ENCODE measurements around the gene EHD4.

EHD4 gene

DNA sequence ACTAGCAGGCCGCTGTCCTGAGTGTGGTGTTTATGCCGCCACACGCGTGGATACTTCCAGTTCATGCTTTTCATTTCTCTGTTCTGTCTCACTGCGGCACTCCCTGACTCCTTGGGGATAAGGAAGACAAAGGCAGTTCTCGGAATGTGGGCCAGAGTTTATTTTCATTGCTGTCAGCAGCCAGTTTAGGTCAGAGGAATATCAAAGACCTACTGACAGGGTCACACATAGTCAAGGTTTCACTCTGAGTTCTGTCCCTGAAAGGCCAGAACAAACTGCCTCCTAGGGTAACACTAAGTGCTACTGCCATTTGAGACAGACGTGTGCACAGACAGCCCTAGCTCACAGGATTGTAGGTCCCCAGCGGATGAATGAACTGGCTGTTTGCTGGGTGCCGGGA, 51.2 kb downstream of the EHD4 start:
- DNase-seq (ENCODE audit: low read depth) = no peak
- no peak overlapping the region for H3K4me3 ChIP-seq (ENCODE audit: low read depth, low read length)
- TF ChIP-seq, protein P1, sequence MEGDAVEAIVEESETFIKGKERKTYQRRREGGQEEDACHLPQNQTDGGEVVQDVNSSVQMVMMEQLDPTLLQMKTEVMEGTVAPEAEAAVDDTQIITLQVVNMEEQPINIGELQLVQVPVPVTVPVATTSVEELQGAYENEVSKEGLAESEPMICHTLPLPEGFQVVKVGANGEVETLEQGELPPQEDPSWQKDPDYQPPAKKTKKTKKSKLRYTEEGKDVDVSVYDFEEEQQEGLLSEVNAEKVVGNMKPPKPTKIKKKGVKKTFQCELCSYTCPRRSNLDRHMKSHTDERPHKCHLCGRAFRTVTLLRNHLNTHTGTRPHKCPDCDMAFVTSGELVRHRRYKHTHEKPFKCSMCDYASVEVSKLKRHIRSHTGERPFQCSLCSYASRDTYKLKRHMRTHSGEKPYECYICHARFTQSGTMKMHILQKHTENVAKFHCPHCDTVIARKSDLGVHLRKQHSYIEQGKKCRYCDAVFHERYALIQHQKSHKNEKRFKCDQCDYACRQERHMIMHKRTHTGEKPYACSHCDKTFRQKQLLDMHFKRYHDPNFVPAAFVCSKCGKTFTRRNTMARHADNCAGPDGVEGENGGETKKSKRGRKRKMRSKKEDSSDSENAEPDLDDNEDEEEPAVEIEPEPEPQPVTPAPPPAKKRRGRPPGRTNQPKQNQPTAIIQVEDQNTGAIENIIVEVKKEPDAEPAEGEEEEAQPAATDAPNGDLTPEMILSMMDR (IDR thresholded peaks at IDR 0.05; ENCODE audit: low read depth, low read length, missing control alignments) = no peak

DNA sequence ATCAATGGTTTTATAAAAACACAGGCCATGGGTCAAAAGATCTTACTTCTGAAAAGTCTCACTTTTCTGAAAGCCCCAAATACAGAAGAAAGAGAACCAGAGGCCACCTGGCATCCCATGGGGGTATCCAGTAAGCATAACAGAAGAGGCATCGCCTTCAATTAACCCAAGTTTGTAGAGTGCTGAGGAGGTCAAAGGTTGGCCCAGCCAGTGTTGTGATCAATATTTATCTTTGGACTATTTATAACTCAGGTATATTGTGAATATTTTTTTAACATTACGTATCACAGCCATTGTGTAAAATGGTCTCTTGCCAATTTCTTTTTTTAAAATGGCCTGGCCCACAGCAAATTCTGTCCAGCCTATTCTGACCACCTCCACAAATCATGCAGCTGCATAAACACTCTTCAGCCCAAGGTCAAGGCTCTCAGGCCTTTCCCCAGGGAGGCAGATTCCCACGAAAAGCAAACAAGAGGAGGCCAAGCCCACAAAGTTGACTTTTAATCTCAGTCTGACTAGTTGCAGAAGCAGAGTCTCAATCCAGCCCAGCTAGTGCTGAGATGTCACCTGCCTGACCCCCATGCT, 52.3 kb downstream of the EHD4 start:
- TF ChIP-seq, protein P1 (IDR thresholded peaks at IDR 0.05; ENCODE audit: low read depth, low read length, missing control alignments) = no peak
- no peak overlapping the region for H3K4me3 ChIP-seq (ENCODE audit: low read depth, low read length)
- no peak for DNase-seq (ENCODE audit: low read depth)

DNA sequence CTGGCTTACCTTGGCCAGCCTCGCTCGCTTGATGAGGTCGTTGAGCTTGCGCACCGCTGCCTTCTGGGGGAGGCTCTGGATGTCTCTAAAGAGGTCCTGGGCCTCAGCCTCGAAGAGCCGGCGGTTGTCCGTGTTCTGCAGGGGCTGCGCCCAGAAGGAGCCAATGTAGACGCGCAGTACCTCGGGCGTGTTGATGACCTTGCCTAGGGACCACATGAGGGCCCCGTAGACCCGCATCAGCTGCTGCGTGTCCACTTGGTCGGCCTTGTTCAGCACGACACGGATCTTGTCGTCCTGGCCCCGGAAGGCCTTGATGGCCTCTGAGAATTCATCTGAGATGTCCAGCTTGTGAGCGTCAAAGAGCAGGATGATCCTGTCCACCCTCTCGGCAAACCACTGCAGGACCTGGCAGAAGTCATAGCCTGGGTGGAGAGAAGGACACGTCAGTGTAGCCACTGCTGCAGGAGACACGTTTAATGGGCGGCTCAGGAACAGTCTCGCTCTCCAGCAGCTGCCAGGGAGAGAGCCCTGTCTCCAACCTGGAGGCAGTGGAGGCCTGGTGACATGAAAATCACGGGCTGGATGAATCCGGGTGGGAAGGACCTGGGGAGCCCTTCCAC, 53.0 kb downstream of the EHD4 start:
- TF ChIP-seq, protein P1 (IDR thresholded peaks at IDR 0.05; ENCODE audit: low read depth, low read length, missing control alignments) = no peak
- no peak for DNase-seq (ENCODE audit: low read depth)
- no peak overlapping the region for H3K4me3 ChIP-seq (ENCODE audit: low read depth, low read length)

DNA sequence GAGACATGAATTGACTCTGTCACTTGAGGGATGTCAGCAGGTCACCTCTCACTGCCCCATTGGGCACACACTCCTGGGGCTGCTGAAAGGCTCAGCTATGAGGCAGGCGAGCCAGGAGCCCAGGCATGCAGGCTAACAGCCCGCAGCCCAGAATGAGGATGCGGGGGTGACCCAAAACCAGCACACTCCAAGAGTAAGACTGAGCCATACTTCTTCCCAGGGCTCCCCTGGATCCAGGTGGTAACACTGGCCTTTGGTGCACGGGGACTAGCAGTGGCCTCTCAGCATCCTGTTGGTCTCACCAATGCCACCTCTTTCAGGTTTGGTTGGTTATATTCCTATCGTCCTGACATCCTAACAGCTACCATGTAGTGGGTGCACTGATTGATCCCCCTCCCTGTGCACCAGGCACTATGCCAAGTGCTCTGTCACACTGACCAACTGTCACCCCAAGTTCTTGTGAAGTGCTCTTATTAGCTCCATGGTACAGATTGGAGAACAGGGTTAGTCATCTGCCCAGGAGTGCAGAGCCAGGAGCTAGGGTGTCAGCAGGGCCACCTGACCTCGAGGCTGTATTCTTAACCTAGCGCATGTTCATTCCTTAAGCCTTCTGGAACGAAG, 53.7 kb downstream of the EHD4 start:
- no peak for DNase-seq (ENCODE audit: low read depth)
- TF ChIP-seq, protein P1 (IDR thresholded peaks at IDR 0.05; ENCODE audit: low read depth, low read length, missing control alignments) = no peak
- H3K4me3 ChIP-seq (ENCODE audit: low read depth, low read length) = no peak overlapping the region

DNA sequence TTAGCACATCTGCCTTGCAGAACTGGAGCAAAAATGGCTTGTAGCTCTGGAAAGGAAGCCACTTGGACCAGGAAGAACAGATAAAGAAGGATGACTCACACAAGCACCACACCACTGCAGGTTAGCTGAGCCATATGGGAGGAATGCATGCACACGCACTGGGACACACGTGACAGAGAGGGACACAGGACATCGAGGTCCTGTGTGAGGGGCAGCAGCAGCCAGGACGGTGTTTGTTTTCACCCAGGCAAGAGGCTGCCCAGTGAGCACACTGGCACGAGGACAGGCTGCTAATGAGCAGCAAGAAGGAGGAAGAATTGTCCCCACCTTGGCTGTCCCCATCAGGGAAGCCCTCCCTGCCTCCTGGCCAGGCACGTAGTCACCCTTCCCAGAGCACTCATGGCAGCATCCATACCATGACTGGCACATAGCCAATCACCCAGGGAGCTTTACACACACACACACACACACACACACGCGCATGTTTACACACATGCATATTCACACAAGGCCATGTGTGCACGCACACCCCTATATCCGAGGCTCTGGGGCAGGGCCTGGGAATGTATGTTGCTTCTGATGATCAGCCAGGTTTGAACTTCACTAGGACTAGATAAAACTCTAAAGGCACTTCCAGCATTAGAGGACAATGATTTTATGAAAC, 54.5 kb downstream of the EHD4 start:
- no peak overlapping the region for H3K4me3 ChIP-seq (ENCODE audit: low read depth, low read length)
- no peak for DNase-seq (ENCODE audit: low read depth)
- TF ChIP-seq, protein P1 (IDR thresholded peaks at IDR 0.05; ENCODE audit: low read depth, low read length, missing control alignments) = no peak

DNA sequence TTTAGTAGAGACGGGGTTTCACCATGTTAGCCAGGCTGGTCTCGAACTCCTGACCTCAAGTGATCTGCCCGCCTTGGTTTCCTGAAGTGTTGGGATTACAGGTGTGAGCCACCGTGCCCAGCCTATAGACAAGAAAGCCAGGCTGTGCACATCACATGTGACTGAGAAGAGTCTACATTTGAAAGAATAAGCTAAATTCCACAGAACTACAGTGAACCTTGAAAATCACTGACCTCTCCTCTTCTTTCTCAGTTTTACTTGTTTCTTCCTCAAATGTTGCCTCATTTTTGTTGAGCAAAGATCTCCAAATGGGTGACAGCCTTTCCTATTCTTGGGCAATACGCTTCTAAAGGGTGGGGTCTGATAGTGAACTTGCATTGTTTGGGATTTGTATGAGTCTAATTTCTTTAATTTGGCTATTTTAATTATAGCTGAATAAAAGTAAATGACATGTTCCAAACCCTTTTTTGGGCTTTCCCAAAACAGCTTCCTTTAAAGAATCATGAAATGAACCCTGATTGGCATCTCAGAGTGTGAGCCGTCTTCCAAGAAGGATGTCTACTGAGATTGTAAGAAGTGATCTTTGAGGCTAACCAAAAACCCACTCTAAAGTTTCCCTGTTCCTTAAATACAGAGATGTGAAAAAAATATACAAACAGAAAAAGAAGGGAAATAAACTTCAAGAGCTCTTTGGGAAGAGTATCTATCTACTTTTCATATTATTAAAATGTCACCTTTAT, 56.9 kb downstream of the EHD4 start:
- TF ChIP-seq, protein P1 (IDR thresholded peaks at IDR 0.05; ENCODE audit: low read depth, low read length, missing control alignments) = no peak
- H3K4me3 ChIP-seq (ENCODE audit: low read depth, low read length) = no peak overlapping the region
- no peak for DNase-seq (ENCODE audit: low read depth)
